OCI-LY1 (cell line): ENCODE results near the gene COL18A1.

ENCODE experiments used
- H2AFZ ChIP-seq: fragments of 200-600 bp; sonication (generic), shearing (Covaris generic); 2 replicates; pipeline ENCODE4 v1.6.0; 2014; ENCODE audit warnings: antibody characterized with exemption, mild to moderate bottlenecking, low read length
- H3F3A ChIP-seq: fragments of 200-600 bp; sonication (generic), shearing (Covaris generic); 2 replicates; pipeline ENCODE4 v1.6.0; 2014; ENCODE audit warnings: mild to moderate bottlenecking, antibody characterized with exemption, low read length, moderate library complexity; ENCODE audit not compliant: insufficient read depth
- H3K27ac ChIP-seq: fragments of 200-600 bp; sonication (generic); 2 replicates; pipeline ENCODE4 v1.5.1; 2014; ENCODE audit warnings: low read length, mixed run types, mild to moderate bottlenecking, low read depth; ENCODE audit not compliant: poor library complexity, severe bottlenecking
- H3K27me3 ChIP-seq: fragments of 200-600 bp; sonication (generic); 2 replicates; pipeline ENCODE4 v1.6.0; 2014; ENCODE audit warnings: antibody characterized with exemption, mild to moderate bottlenecking, low read length, moderate library complexity; ENCODE audit not compliant: insufficient read depth
- H3K36me3 ChIP-seq: fragments of 200-600 bp; sonication (generic); 2 replicates; pipeline ENCODE4 v1.6.1; 2014; ENCODE audit warnings: mild to moderate bottlenecking, antibody characterized with exemption, low read length, moderate library complexity, mixed read lengths; ENCODE audit not compliant: insufficient read depth
- H3K4me1 ChIP-seq: fragments of 200-600 bp; sonication (generic); 2 replicates; pipeline ENCODE4 v1.5.1; 2014; ENCODE audit warnings: mild to moderate bottlenecking, low read length, moderate library complexity; ENCODE audit not compliant: insufficient read depth, severe bottlenecking
- H3K4me2 ChIP-seq: fragments of 200-600 bp; sonication (generic), shearing (Covaris generic); 2 replicates; pipeline ENCODE4 v1.6.1; 2014; ENCODE audit warnings: low read length
- H3K4me3 ChIP-seq: fragments of 200-600 bp; sonication (generic); 2 replicates; pipeline ENCODE4 v1.5.1; 2014; ENCODE audit warnings: low read length, low read depth, mild to moderate bottlenecking, mixed read lengths; ENCODE audit not compliant: poor library complexity, severe bottlenecking
- H3K79me2 ChIP-seq: fragments of 200-600 bp; shearing (Covaris generic); 2 replicates; pipeline ENCODE4 v1.6.1; 2016; ENCODE audit warnings: mixed run types, low read length, mixed read lengths; ENCODE audit not compliant: insufficient read depth
- H3K9ac ChIP-seq: fragments of 200-600 bp; sonication (generic), shearing (Covaris generic); 2 replicates; pipeline ENCODE4 v1.6.1; 2014; ENCODE audit warnings: mild to moderate bottlenecking, low read length, mixed read lengths
- H3K9me2 ChIP-seq: fragments of 200-600 bp; sonication (generic), shearing (Covaris generic); 2 replicates; pipeline ENCODE4 v1.6.1; 2014; ENCODE audit warnings: low read depth, mild to moderate bottlenecking, low read length, mixed read lengths
- H3K9me3 ChIP-seq: fragments of 200-600 bp; shearing (Covaris generic); 2 replicates; pipeline ENCODE4 v1.6.1; 2014; ENCODE audit warnings: low read length, mixed read lengths
- H4K20me1 ChIP-seq: fragments of 200-600 bp; sonication (generic), shearing (Covaris generic); 2 replicates; pipeline ENCODE4 v1.6.0; 2016; ENCODE audit warnings: mild to moderate bottlenecking, low read length; ENCODE audit not compliant: insufficient read depth
- EZH2 ChIP-seq: fragments of 200-600 bp; sonication (generic), shearing (Covaris generic); IDR thresholded peaks from 2 replicates; pipeline ENCODE4 v1.8.0; 2017; ENCODE audit warnings: borderline replicate concordance, mixed run types, mild to moderate bottlenecking, antibody characterized with exemption, low read length, moderate library complexity, mixed read lengths
- TF ChIP-seq, protein P1 (sequence below): fragments of 200-600 bp; sonication (generic), shearing (Covaris generic); IDR thresholded peaks from 2 replicates; pipeline ENCODE4 v1.5.1; 2017; ENCODE audit warnings: mild to moderate bottlenecking, antibody characterized with exemption, low read length, moderate library complexity, mixed read lengths

The COL18A1 gene

DNA sequence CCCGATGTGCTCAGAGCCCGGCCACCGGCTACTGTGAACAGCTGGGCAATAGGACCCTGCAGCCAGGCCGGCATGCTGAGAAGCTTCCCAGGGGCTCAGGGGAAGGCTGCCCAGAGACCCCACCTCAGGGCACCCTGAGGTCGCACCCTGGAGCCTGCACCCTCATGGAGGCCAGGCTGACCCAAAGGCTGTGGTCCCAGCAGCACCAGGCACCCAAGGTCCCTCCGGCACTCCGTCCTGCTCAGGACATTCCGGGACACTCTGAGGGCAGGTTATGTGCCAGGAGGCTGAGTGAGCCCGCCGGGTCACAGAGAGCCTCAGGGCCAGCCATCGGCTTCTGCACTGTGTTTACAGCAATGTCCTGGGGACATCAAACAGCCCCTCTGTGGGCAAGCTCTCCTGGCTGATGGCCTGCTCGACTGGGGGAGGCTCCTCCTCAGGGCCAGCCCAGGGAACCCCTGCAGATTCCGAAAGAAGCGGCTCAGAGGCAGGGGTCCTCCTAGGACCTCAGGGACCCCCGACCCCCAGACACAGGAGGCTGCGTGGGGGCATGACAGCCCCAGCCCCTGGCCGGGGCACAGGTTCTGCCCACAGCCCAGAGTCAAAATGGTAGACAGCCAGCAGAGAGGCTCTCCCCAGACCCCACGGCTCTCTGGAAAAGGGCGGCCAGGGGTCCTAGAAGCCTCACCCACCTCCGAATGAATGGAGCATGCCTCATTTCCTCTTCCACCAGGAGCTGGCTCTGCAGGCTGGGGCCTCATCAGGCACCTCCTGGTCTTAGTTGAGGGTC, 129.1 kb downstream of the COL18A1 start:
- Histone ChIP-seq H3K27ac (no peak overlapping the region), H4K20me1 (no peaks in the 10 kb centered on the region), H3K9ac (no peak overlapping the region), H3K4me1 (no peaks in the 10 kb centered on the region), H3K9me3 (no peaks in the 10 kb centered on the region), H3K9me2 (no peaks in the 10 kb centered on the region), H3K4me2 (no peak overlapping the region), H3F3A (no peaks in the 10 kb centered on the region), H3K4me3 (no peak overlapping the region), H3K79me2 (no peaks in the 10 kb centered on the region), H3K27me3 (no peaks in the 10 kb centered on the region), H3K36me3 (peaks cover 12% of the 10 kb centered on the region), H2AFZ (no peak overlapping the region)
- TF ChIP-seq EZH2 = no peak
- TF ChIP-seq, protein P1, sequence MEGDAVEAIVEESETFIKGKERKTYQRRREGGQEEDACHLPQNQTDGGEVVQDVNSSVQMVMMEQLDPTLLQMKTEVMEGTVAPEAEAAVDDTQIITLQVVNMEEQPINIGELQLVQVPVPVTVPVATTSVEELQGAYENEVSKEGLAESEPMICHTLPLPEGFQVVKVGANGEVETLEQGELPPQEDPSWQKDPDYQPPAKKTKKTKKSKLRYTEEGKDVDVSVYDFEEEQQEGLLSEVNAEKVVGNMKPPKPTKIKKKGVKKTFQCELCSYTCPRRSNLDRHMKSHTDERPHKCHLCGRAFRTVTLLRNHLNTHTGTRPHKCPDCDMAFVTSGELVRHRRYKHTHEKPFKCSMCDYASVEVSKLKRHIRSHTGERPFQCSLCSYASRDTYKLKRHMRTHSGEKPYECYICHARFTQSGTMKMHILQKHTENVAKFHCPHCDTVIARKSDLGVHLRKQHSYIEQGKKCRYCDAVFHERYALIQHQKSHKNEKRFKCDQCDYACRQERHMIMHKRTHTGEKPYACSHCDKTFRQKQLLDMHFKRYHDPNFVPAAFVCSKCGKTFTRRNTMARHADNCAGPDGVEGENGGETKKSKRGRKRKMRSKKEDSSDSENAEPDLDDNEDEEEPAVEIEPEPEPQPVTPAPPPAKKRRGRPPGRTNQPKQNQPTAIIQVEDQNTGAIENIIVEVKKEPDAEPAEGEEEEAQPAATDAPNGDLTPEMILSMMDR = no peak

DNA sequence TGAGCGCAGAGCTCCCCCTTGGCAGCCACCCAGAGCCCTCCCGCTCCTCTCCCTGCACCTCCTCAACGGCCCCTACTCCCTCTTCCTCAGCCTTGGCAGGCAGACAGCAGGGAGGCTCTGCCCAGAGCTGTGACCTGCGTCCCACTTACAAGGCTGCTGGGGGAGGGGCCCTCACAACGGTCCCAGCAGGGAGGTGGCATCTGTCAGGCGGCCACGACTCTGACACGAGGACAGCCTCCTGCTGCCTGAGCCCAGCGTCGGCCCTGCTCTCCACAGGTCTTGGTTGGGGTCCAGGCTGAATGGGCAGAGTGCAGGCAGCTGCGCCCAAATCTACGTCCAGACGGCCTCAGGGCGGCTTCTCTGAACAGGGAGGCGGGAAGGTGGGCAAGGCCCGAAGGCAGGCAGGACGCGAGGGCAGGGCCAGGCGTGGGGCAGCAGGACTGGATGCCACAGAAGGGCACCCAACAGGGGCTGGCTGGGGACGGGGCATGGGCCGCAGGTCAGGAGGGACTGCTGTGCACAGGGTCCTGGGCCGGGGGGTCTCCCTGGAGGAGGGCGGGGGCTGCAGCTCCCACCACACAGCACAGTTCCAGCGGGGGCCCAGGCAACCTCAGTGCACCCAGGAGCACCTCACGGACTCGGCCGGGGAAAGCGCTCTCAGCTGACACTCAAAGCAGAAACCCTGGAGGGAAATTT, 129.8 kb downstream of the COL18A1 start:
- Histone ChIP-seq H3K9me3 (no peaks in the 10 kb centered on the region), H3K4me3 (no peak overlapping the region), H3K79me2 (no peaks in the 10 kb centered on the region), H3K4me1 (no peaks in the 10 kb centered on the region), H3K36me3 (peaks cover 6% of the 10 kb centered on the region), H3K9me2 (no peaks in the 10 kb centered on the region), H3F3A (no peaks in the 10 kb centered on the region), H3K27ac (no peak overlapping the region), H4K20me1 (no peaks in the 10 kb centered on the region), H2AFZ (no peak overlapping the region), H3K9ac (no peak overlapping the region), H3K27me3 (no peaks in the 10 kb centered on the region), H3K4me2 (no peak overlapping the region)
- TF ChIP-seq, protein P1 = no peak
- TF ChIP-seq EZH2 = no peak

GRCh38 chr21:45535341-45536081, 130.5 kb downstream of the COL18A1 start:
- H3K4me1 ChIP-seq = no peaks in the 10 kb centered on the region
- no peaks in the 10 kb centered on the region; the same call in 1 of the 2 replicates for H3K36me3 ChIP-seq
- no peaks in the 10 kb centered on the region for H4K20me1 ChIP-seq
- no peak overlapping the region for H3K4me2 ChIP-seq
- H2AFZ ChIP-seq = no peak overlapping the region
- H3K27me3 ChIP-seq = no peaks in the 10 kb centered on the region
- no peak overlapping the region for H3K4me3 ChIP-seq
- H3K9me3 ChIP-seq = no peaks in the 10 kb centered on the region
- no peaks in the 10 kb centered on the region for H3F3A ChIP-seq
- H3K27ac ChIP-seq = no peak overlapping the region
- H3K9me2 ChIP-seq = no peaks in the 10 kb centered on the region
- no peak overlapping the region for H3K9ac ChIP-seq
- TF ChIP-seq, protein P1 = no peak
- no peak for TF ChIP-seq EZH2
- no peaks in the 10 kb centered on the region for H3K79me2 ChIP-seq
